Muscle layer of duodenum (tissue), 2 donors: ENCODE measurements around the gene LRP3.
A peak's percentile ranks its signal among the peaks of the same experiment; 100 is the strongest.
"Not testable (repeated sequence)": the region's sequence is repeated elsewhere in the genome, so short reads cannot be mapped to it uniquely, and the experiment has no call there.

ENCODE experiments used
- H3K27ac ChIP-seq: one replicate; pipeline ENCODE4 v1.7.0; 2013; ENCODE audit warnings: mild to moderate bottlenecking, low read length
- H3K27me3 ChIP-seq: one replicate; pipeline ENCODE4 v1.7.0; 2013; ENCODE audit warnings: low read depth, mild to moderate bottlenecking, control low read depth, low read length
- H3K36me3 ChIP-seq, 2 donors: one replicate each; pipeline ENCODE4 v1.7.0; 2013; ENCODE audit warnings: low read length in 2 of 2, control low read depth in 1 of 2, mild to moderate bottlenecking in 1 of 2; ENCODE audit not compliant: insufficient read depth in 2 of 2, control insufficient read depth in 1 of 2
- H3K4me1 ChIP-seq, 2 donors: one replicate each; pipeline ENCODE4 v1.7.0; 2013; ENCODE audit warnings: low read length in 2 of 2, mild to moderate bottlenecking in 2 of 2, control low read depth in 1 of 2, moderate library complexity in 1 of 2; ENCODE audit not compliant: insufficient read depth in 2 of 2, control insufficient read depth in 1 of 2
- H3K4me3 ChIP-seq, 2 donors: one replicate each; pipeline ENCODE4 v1.7.0; 2013; ENCODE audit warnings: low read length in 2 of 2, low read depth in 1 of 2, mild to moderate bottlenecking in 1 of 2
- H3K9me3 ChIP-seq, 2 donors: one replicate each; pipeline ENCODE4 v1.7.0; 2013; ENCODE audit warnings: low read length in 2 of 2, control low read depth in 1 of 2, mild to moderate bottlenecking in 1 of 2; ENCODE audit not compliant: control insufficient read depth in 1 of 2
- donor health status: healthy.

Gene LRP3

GRCh38 chr19:33193865-33194362 is at the start of gene LRP3:
Gene LRP3 (plus strand): TSS chr19:33194330. CDS start chr19:33194786, 456 bp downstream.
- H3K4me3 ChIP-seq: peak within 1 kb of the TSS; percentile 44 to 80
- H3K27ac ChIP-seq: peak within 1 kb of the TSS; percentile 4
- no peaks in the 10 kb centered on the region for H3K36me3 ChIP-seq
- H3K27me3 ChIP-seq: peaks cover 4% of the 10 kb centered on the region
- H3K4me1 ChIP-seq: peaks cover 0 to 15% of the 10 kb centered on the region in 2 donors
- H3K9me3 ChIP-seq: no peaks in the 10 kb centered on the region

GRCh38 chr19:33146209-33146608 is 47.9 kb upstream of the LRP3 start:
- Histone ChIP-seq H3K27ac (no peak overlapping the region), H3K9me3 (no peaks in the 10 kb centered on the region), H3K4me1 (no peaks in the 10 kb centered on the region), H3K36me3 (no peaks in the 10 kb centered on the region), H3K27me3 (no peaks in the 10 kb centered on the region), H3K4me3 (no peak overlapping the region)

- Histone ChIP-seq H3K4me3 (no peak overlapping the region), H3K4me1 (no peaks in the 10 kb centered on the region), H3K9me3 (no peaks in the 10 kb centered on the region), H3K27ac (no peak overlapping the region), H3K36me3 (no peaks in the 10 kb centered on the region), H3K27me3 (no peaks in the 10 kb centered on the region)
These were observed 46.6 kb upstream of the LRP3 start for GRCh38 chr19:33147538-33147937.

GRCh38 chr19:33150852-33151518 is 43.1 kb upstream of the LRP3 start:
- no peak overlapping the region for H3K4me3 ChIP-seq
- H3K27me3 ChIP-seq: no peaks in the 10 kb centered on the region
- H3K9me3 ChIP-seq: no peaks in the 10 kb centered on the region
- H3K27ac ChIP-seq: no peak overlapping the region
- H3K4me1 ChIP-seq: no peaks in the 10 kb centered on the region
- no peaks in the 10 kb centered on the region for H3K36me3 ChIP-seq

GRCh38 chr19:33152176-33152575 is 42.0 kb upstream of the LRP3 start:
- H3K4me3 ChIP-seq: no peak overlapping the region
- no peak overlapping the region for H3K27ac ChIP-seq
- H3K36me3 ChIP-seq: no peaks in the 10 kb centered on the region
- no peaks in the 10 kb centered on the region for H3K9me3 ChIP-seq
- H3K4me1 ChIP-seq: no peaks in the 10 kb centered on the region
- no peaks in the 10 kb centered on the region for H3K27me3 ChIP-seq

- not testable (repeated sequence) for H3K9me3 ChIP-seq, H3K4me1 ChIP-seq, H3K27me3 ChIP-seq, H3K36me3 ChIP-seq, H3K4me3 ChIP-seq, H3K27ac ChIP-seq
These were observed 41.5 kb upstream of the LRP3 start for GRCh38 chr19:33152625-33153024.

GRCh38 chr19:33154313-33154712 is 39.8 kb upstream of the LRP3 start:
- not testable (repeated sequence) for H3K36me3 ChIP-seq, H3K4me3 ChIP-seq

GRCh38 chr19:33156334-33156733 is 37.8 kb upstream of the LRP3 start:
- H3K27ac ChIP-seq: no peak overlapping the region
- H3K4me1 ChIP-seq: no peaks in the 10 kb centered on the region
- no peaks in the 10 kb centered on the region for H3K36me3 ChIP-seq
- H3K27me3 ChIP-seq: no peaks in the 10 kb centered on the region
- no peak overlapping the region for H3K4me3 ChIP-seq
- no peaks in the 10 kb centered on the region for H3K9me3 ChIP-seq

More at GRCh38 chr19:33154313-33154712, 39.8 kb upstream of the LRP3 start:
- H3K27me3 ChIP-seq, H3K27ac ChIP-seq, H3K9me3 ChIP-seq, H3K4me1 ChIP-seq: not testable (repeated sequence)

GRCh38 chr19:33157906-33158305 is 36.2 kb upstream of the LRP3 start:
- Histone ChIP-seq H3K4me3 (no peak overlapping the region), H3K27me3 (no peaks in the 10 kb centered on the region), H3K9me3 (no peaks in the 10 kb centered on the region), H3K4me1 (no peaks in the 10 kb centered on the region), H3K36me3 (no peaks in the 10 kb centered on the region), H3K27ac (no peak overlapping the region)

GRCh38 chr19:33158365-33158764 is 35.8 kb upstream of the LRP3 start:
- no peak overlapping the region for H3K27ac ChIP-seq
- H3K4me1 ChIP-seq: no peaks in the 10 kb centered on the region
- H3K36me3 ChIP-seq: no peaks in the 10 kb centered on the region
- no peak overlapping the region for H3K4me3 ChIP-seq
- no peaks in the 10 kb centered on the region for H3K27me3 ChIP-seq
- H3K9me3 ChIP-seq: no peaks in the 10 kb centered on the region

GRCh38 chr19:33159149-33159548 is 35.0 kb upstream of the LRP3 start:
- Histone ChIP-seq H3K27me3 (no peaks in the 10 kb centered on the region), H3K4me1 (no peaks in the 10 kb centered on the region), H3K9me3 (no peaks in the 10 kb centered on the region), H3K36me3 (no peaks in the 10 kb centered on the region), H3K27ac (no peak overlapping the region), H3K4me3 (no peak overlapping the region)

- H3K4me3 ChIP-seq: no peak overlapping the region
- H3K36me3 ChIP-seq: no peaks in the 10 kb centered on the region
- H3K27ac ChIP-seq: no peak overlapping the region
- H3K9me3 ChIP-seq: no peaks in the 10 kb centered on the region
- H3K27me3 ChIP-seq: no peaks in the 10 kb centered on the region
- H3K4me1 ChIP-seq: no peaks in the 10 kb centered on the region
These were observed 34.2 kb upstream of the LRP3 start for GRCh38 chr19:33159893-33160292.
